WTC11 (cell line): ENCODE data around the gene PTPRN2.

ENCODE experiments used
- IRF2 ChIP-seq: sonication (generic); formaldehyde crosslinking; IDR thresholded peaks from 2 replicates; pipeline ENCODE4 v1.8.0; 2022; ENCODE audit warnings: low read depth, missing genetic modification reagents, borderline replicate concordance
- ZNF512 ChIP-seq: sonication (generic); formaldehyde crosslinking; IDR thresholded peaks from 2 replicates; pipeline ENCODE4 v1.8.1; 2022; ENCODE audit warnings: missing genetic modification reagents, borderline replicate concordance

- TF ChIP-seq ZNF512 (CRISPR knock-in tag) (no peak), IRF2 (CRISPR knock-in tag) (no peak)
These were observed 118.1 kb downstream of the PTPRN2 start for GRCh38 chr7:158469396-158470051.
